Endothelial cell of umbilical vein (primary cell): ENCODE data around the gene RAB40C. TPM values are rescaled to one million over a fixed set of nuclear protein-coding genes. Genes with fewer than 3 reads are reported as not detected.

ENCODE experiments used
- BruUV-seq: library from RNA; stranded (reverse); fragments of 400-500 nt; replicated peaks from 2 replicates; lab custom pipeline; 2021; lab: Mats Ljungman, UMichigan
- CTCF ChIA-PET: fragments of 300-600, 350-600 bp; sonication (Branson Sonifier 250); formaldehyde crosslinking; loops from one replicate; lab custom pipeline; 2021; ENCODE audit warnings: antibody characterized with exemption, inconsistent platforms; lab: Charles Lee
- POLR2A ChIA-PET: fragments of 300-600, 350-600 bp; sonication (Branson Sonifier 250); formaldehyde crosslinking; loops from one replicate; lab custom pipeline; 2021; ENCODE audit warnings: antibody characterized with exemption, inconsistent platforms; lab: Charles Lee
- DNase-seq: peaks from one replicate; pipeline ENCODE4 v3.0.0-alpha.2; 2011; ENCODE audit warnings: low read depth, low spot score
- FAIRE-seq: peaks from 2 replicates; lab custom pipeline; 2011; peaks lifted over from hg19 to GRCh38; lab: Jason Lieb, UNC
- H2AFZ ChIP-seq: 2 replicates; pipeline ENCODE4 v1.6.0; 2012; ENCODE audit warnings: low read depth, low read length, control low read depth, inconsistent platforms
- H3K27ac ChIP-seq: 2 replicates; pipeline ENCODE4 v1.5.1; 2011; ENCODE audit warnings: low read depth, mild to moderate bottlenecking, control low read depth, low read length, moderate library complexity; ENCODE audit not compliant: insufficient read depth
- H3K27me3 ChIP-seq, 2 experiments: 2 replicates each; pipeline versions ENCODE4 v1.6.0 to v1.6.1; 2011; ENCODE audit warnings: low read length in 2 of 2, mixed read lengths in 1 of 2; ENCODE audit not compliant: control insufficient read depth in 2 of 2, insufficient read depth in 2 of 2
- H3K36me3 ChIP-seq, 2 experiments: 2 replicates in 1 of 2; 3 replicates in 1 of 2; pipeline ENCODE4 v1.5.1; 2011; ENCODE audit warnings: low read length in 2 of 2, mild to moderate bottlenecking in 1 of 2, moderate library complexity in 1 of 2; ENCODE audit not compliant: control insufficient read depth in 2 of 2, insufficient read depth in 2 of 2; ENCODE audit errors: extremely low read depth in 1 of 2
- H3K4me1 ChIP-seq: 3 replicates; pipeline ENCODE4 v1.5.1; 2011; ENCODE audit warnings: mild to moderate bottlenecking, low read length; ENCODE audit not compliant: control insufficient read depth, insufficient read depth; ENCODE audit errors: extremely low read depth
- H3K4me2 ChIP-seq: 2 replicates; pipeline ENCODE4 v1.6.1; 2011; ENCODE audit warnings: low read length, control low read depth, mixed read lengths; ENCODE audit not compliant: insufficient read depth
- H3K4me3 ChIP-seq, 3 experiments: fragments of 200-600 bp in 1 of 3; sonication (generic), shearing (Covaris generic) in 1 of 3; replicated peaks in 1 of 3; 2 replicates each; pipeline ENCODE4 v1.5.1; 2011 to 2016; ENCODE audit warnings: control low read depth in 3 of 3, low read length in 3 of 3, mild to moderate bottlenecking in 2 of 3, inconsistent platforms in 1 of 3, low read depth in 1 of 3, moderate library complexity in 1 of 3; ENCODE audit not compliant: insufficient read depth in 1 of 3
- H3K79me2 ChIP-seq: 2 replicates; pipeline ENCODE4 v1.6.0; 2012; ENCODE audit warnings: low read length, inconsistent platforms; ENCODE audit not compliant: control insufficient read depth, insufficient read depth
- H3K9ac ChIP-seq: replicated peaks from 2 replicates; pipeline ENCODE3; 2011; ENCODE audit warnings: low read length, control low read depth; ENCODE audit not compliant: insufficient read depth; ENCODE audit errors: extremely low read depth
- H3K9me1 ChIP-seq: replicated peaks from 3 replicates; pipeline ENCODE4 v1.6.0; 2011; ENCODE audit warnings: mild to moderate bottlenecking, low read length; ENCODE audit not compliant: control insufficient read depth, insufficient read depth; ENCODE audit errors: extremely low read depth
- H3K9me3 ChIP-seq: replicated peaks from 2 replicates; pipeline ENCODE4 v1.5.1; 2012; ENCODE audit warnings: low read length, inconsistent platforms; ENCODE audit not compliant: control insufficient read depth, insufficient read depth
- H4K20me1 ChIP-seq: replicated peaks from 2 replicates; pipeline ENCODE3; 2011; ENCODE audit warnings: mild to moderate bottlenecking, low read length; ENCODE audit not compliant: control insufficient read depth, insufficient read depth; ENCODE audit errors: extremely low read depth
- CTCF ChIP-seq, 2 donors: IDR thresholded peaks; 1 replicate in 1 of 2; 2 replicates in 1 of 2; pipeline ENCODE4 v1.5.1; 2011; ENCODE audit warnings: low read length in 2 of 2, mild to moderate bottlenecking in 2 of 2, moderate library complexity in 2 of 2, control low read depth in 1 of 2, inconsistent platforms in 1 of 2, low read depth in 1 of 2; ENCODE audit not compliant: insufficient read depth in 1 of 2; ENCODE audit errors: extremely low read depth in 1 of 2
- EZH2 ChIP-seq: IDR thresholded peaks from 2 replicates; pipeline ENCODE4 v1.6.1; 2012; ENCODE audit warnings: borderline replicate concordance, low read depth, mild to moderate bottlenecking, moderate library complexity, low read length, inconsistent platforms; ENCODE audit not compliant: severe bottlenecking
- FOS ChIP-seq: IDR thresholded peaks from 2 replicates; pipeline ENCODE4 v1.6.1; 2011; ENCODE audit warnings: mild to moderate bottlenecking, low read length, moderate library complexity, borderline replicate concordance; ENCODE audit not compliant: insufficient read depth
- GATA2 ChIP-seq: IDR thresholded peaks from 2 replicates; pipeline ENCODE4 v1.7.0; 2011; ENCODE audit warnings: low read depth, mild to moderate bottlenecking, moderate library complexity, mixed read lengths, low read length; ENCODE audit not compliant: insufficient read length, insufficient read depth
- JUN ChIP-seq: IDR thresholded peaks from 2 replicates; pipeline ENCODE4 v1.6.1; 2011; ENCODE audit warnings: borderline replicate concordance, low read depth; ENCODE audit not compliant: insufficient read length, insufficient read depth
- MAX ChIP-seq: IDR thresholded peaks from 2 replicates; pipeline ENCODE4 v1.6.1; 2011; ENCODE audit not compliant: insufficient read depth, insufficient read length
- MYC ChIP-seq: IDR thresholded peaks from one replicate; pipeline ENCODE4 v1.6.1; 2011; ENCODE audit warnings: mild to moderate bottlenecking, low read depth, low read length
- POLR2A ChIP-seq: IDR thresholded peaks from 2 replicates; pipeline ENCODE4 v1.6.1; 2012; ENCODE audit warnings: low read depth, mild to moderate bottlenecking, control low read depth, low read length
- POLR2AphosphoS5 ChIP-seq: IDR thresholded peaks from 2 replicates; pipeline ENCODE4 v1.6.1; 2012; ENCODE audit warnings: low read depth, mild to moderate bottlenecking, control low read depth, low read length, moderate library complexity; ENCODE audit not compliant: insufficient read depth
- dilution Hi-C: fragments of 300-500 bp; cut with MboI; formaldehyde crosslinking; loops from one replicate; pipeline ENCODE4 v1.15.0; 2019; ENCODE audit warnings: low sequenced_read_pairs; ENCODE audit not compliant: extremely low pct_ligation_motif_present
- intact Hi-C: fragments of 100-400 bp; cut with micrococcal nuclease; formaldehyde crosslinking; loops from one replicate; pipeline ENCODE4 v1.10.0; 2022
- polyA plus RNA-seq, 4 experiments: library from polyadenylated mRNA; depleted of rRNA in 3 of 4; stranded (reverse) in 3 of 4; unstranded in 1 of 4; fragments of >200 nt; gene quantifications; 2 replicates each; pipeline versions ENCODE4 v1.2.1 to v1.2.3, GENCODE V29; 2011 to 2012; ENCODE audit warnings: missing spikeins in 1 of 4
- total RNA-seq: library from RNA; stranded (reverse); gene quantifications from 2 replicates; pipeline ENCODE4 v1.2.3, GENCODE V29; 2021

The RAB40C gene
- total and polyA plus RNA-seq, 2 donors (not counting 3 experiments of a cell fraction or from before 2014, with no cell fraction given), result 12.4 to 18.8 TPM

GRCh38 chr16:661184-661821 is 71.4 kb downstream of the RAB40C start:
- Histone ChIP-seq H3K9me3 (no peaks in the 10 kb centered on the region), H3K9me1 (no peaks in the 10 kb centered on the region), H3K4me2 (no peak overlapping the region), H3K4me3 (no peak overlapping the region), H2AFZ (no peak overlapping the region), H3K27ac (no peak overlapping the region), H3K27me3 (no peaks in the 10 kb centered on the region), H4K20me1 (no peaks in the 10 kb centered on the region), H3K36me3 (peaks cover 0 to 3% of the 10 kb centered on the region in 2 experiments), H3K79me2 (no peaks in the 10 kb centered on the region), H3K4me1 (no peaks in the 10 kb centered on the region), H3K9ac (no peak overlapping the region)
- dilution Hi-C loops (no loop called here), intact Hi-C loops (no loop called here)
- no peak for TF ChIP-seq EZH2
- no peak for TF ChIP-seq GATA2
- TF ChIP-seq MAX, result no peak
- TF ChIP-seq JUN, result no peak
- TF ChIP-seq CTCF (IDR thresholded peaks at IDR 0.05; ENCODE audit: extremely low read depth in 1 of 2, insufficient read depth in 1 of 2, low read depth in 1 of 2, low read length in 2 of 2), result no peak
- TF ChIP-seq POLR2AphosphoS5, result no peak
- no peak for TF ChIP-seq FOS
- no peak for TF ChIP-seq MYC
- no peak for TF ChIP-seq POLR2A
- no peak for FAIRE-seq
- ChIA-PET POLR2A (interaction anchor here (0.7 kb wide), 1 partner anchor 13 kb away, joined by 3 read pairs; no protein-coding TSS in a partner anchor), CTCF (interaction anchor here (0.7 to 1.9 kb wide), 10 partner anchors 10 to 135 kb away, joined by 3 to 16 read pairs (median 3); partner anchors contain the start of genes METTL26 and WDR90)
- BruUV-seq, result no TSS peak
- DNase-seq, result no peak
